Measurements from ENCODE around the gene SRMS. TPM values are rescaled to one million over a fixed set of nuclear protein-coding genes. Genes with fewer than 3 reads are reported as not detected.

Gene SRMS, protein sequence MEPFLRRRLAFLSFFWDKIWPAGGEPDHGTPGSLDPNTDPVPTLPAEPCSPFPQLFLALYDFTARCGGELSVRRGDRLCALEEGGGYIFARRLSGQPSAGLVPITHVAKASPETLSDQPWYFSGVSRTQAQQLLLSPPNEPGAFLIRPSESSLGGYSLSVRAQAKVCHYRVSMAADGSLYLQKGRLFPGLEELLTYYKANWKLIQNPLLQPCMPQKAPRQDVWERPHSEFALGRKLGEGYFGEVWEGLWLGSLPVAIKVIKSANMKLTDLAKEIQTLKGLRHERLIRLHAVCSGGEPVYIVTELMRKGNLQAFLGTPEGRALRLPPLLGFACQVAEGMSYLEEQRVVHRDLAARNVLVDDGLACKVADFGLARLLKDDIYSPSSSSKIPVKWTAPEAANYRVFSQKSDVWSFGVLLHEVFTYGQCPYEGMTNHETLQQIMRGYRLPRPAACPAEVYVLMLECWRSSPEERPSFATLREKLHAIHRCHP
- polyA plus RNA-seq (2013, experiment 1 of 2) = not detected
- not detected for polyA plus RNA-seq (2013, experiment 2 of 2)

- Histone ChIP-seq H2AK5ac (ENCODE audit: low read depth, low read length) (peak within 1 kb of the TSS; percentile 93), H3K27me3 (ENCODE audit: control insufficient read depth in 3 of 3, insufficient read depth in 3 of 3, low read depth in 1 of 3, low read length in 3 of 3) (peaks cover 0 to 52% (median 1%) of the 10 kb centered on the region in 3 experiments), H3K18ac (ENCODE audit: low read length) (peak within 1 kb of the TSS; percentile 85), H3K9me3 (replicated peaks in 1 of 2; ENCODE audit: control insufficient read depth in 2 of 2, insufficient read depth in 1 of 2, low read depth in 1 of 2, low read length in 2 of 2) (no peaks in the 10 kb centered on the region), H3K4me2 (ENCODE audit: insufficient read depth, low read length, poor library complexity, severe bottlenecking) (no peak within 1 kb of the TSS), H3K9ac (ENCODE audit: low read depth, low read length, poor library complexity) (peak within 1 kb of the TSS; percentile 84), H3K36me3 (replicated peaks in 1 of 2; ENCODE audit: control insufficient read depth in 2 of 2, insufficient read depth in 2 of 2, low read length in 2 of 2) (no peaks in the 10 kb centered on the region), H3K14ac (ENCODE audit: low read length) (peak within 1 kb of the TSS; percentile 95), H3K23ac (ENCODE audit: low read depth, low read length, poor library complexity) (peak within 1 kb of the TSS; percentile 52), H3K4me3 (ENCODE audit: low read length in 2 of 2) (no peak within 1 kb of the TSS), H4K8ac (ENCODE audit: low read depth, low read length) (peak within 1 kb of the TSS; percentile 17), H2BK120ac (ENCODE audit: low read depth, low read length) (peak within 1 kb of the TSS; percentile 72), H3K27ac (replicated peaks; ENCODE audit: low read length) (no peak within 1 kb of the TSS), H2BK5ac (ENCODE audit: low read length) (peak within 1 kb of the TSS; percentile 82), H3K4me1 (ENCODE audit: control insufficient read depth in 2 of 2, insufficient read depth in 1 of 2, low read depth in 1 of 2, low read length in 2 of 2) (peaks cover 0 to 5% of the 10 kb centered on the region in 2 donors), H3K79me1 (ENCODE audit: low read depth, low read length) (no peaks in the 10 kb centered on the region), H2BK12ac (ENCODE audit: low read length) (peak within 1 kb of the TSS; percentile 58), H3K4ac (ENCODE audit: low read length) (no peak within 1 kb of the TSS), H2AFZ (ENCODE audit: low read length) (no peak within 1 kb of the TSS), H4K91ac (ENCODE audit: low read depth, low read length, poor library complexity) (no peak within 1 kb of the TSS), H2BK15ac (ENCODE audit: low read length) (peak within 1 kb of the TSS; percentile 69)
- no CpG with 5 or more reads among the region's 35 CpGs for whole genome bisulfite sequencing, 2 donors (ENCODE audit: extremely low coverage in 2 of 2, insufficient read length in 2 of 2, insufficient replicate concordance in 1 of 2)
- no peak for DNase-seq (ENCODE audit: low spot score)
These were observed at the start of gene SRMS for GRCh38 chr20:63547725-63548480. Gene SRMS, minus strand, starts transcription at chr20:63547749. Its CDS starts 286 bp downstream, at chr20:63547463.

- no peak overlapping the region for H3K9ac ChIP-seq (ENCODE audit: low read depth, low read length, poor library complexity)
- no peak overlapping the region for H4K8ac ChIP-seq (ENCODE audit: low read depth, low read length)
- H3K27ac ChIP-seq (replicated peaks; ENCODE audit: low read length) = no peak overlapping the region
- no peaks in the 10 kb centered on the region for H3K4me1 ChIP-seq (ENCODE audit: control insufficient read depth in 2 of 2, insufficient read depth in 1 of 2, low read depth in 1 of 2, low read length in 2 of 2)
- no peaks in the 10 kb centered on the region for H3K27me3 ChIP-seq (ENCODE audit: control insufficient read depth in 3 of 3, insufficient read depth in 3 of 3, low read depth in 1 of 3, low read length in 3 of 3)
- no peak overlapping the region for H2AFZ ChIP-seq (ENCODE audit: low read length)
- H3K23ac ChIP-seq (ENCODE audit: low read depth, low read length, poor library complexity) = no peak overlapping the region
- DNase-seq (ENCODE audit: low spot score) = no peak
- H3K4ac ChIP-seq (ENCODE audit: low read length) = no peak overlapping the region
- H3K14ac ChIP-seq (ENCODE audit: low read length) = no peak overlapping the region
- H4K91ac ChIP-seq (ENCODE audit: low read depth, low read length, poor library complexity) = no peak overlapping the region
- H3K18ac ChIP-seq (ENCODE audit: low read length) = no peak overlapping the region
- no peak overlapping the region for H3K4me3 ChIP-seq (ENCODE audit: low read length in 2 of 2)
- H3K79me1 ChIP-seq (ENCODE audit: low read depth, low read length) = no peaks in the 10 kb centered on the region
- H3K4me2 ChIP-seq (ENCODE audit: insufficient read depth, low read length, poor library complexity, severe bottlenecking) = no peak overlapping the region
- H2BK12ac ChIP-seq (ENCODE audit: low read length) = no peak overlapping the region
- peak overlapping the region; percentile 53 for H2BK5ac ChIP-seq (ENCODE audit: low read length)
- no peak overlapping the region for H2BK120ac ChIP-seq (ENCODE audit: low read depth, low read length)
- no CpG with 5 or more reads among the region's 6 CpGs for WGBS, 2 donors (ENCODE audit: extremely low coverage in 2 of 2, insufficient read length in 2 of 2, insufficient replicate concordance in 1 of 2)
- H2BK15ac ChIP-seq (ENCODE audit: low read length) = no peak overlapping the region
- no peaks in the 10 kb centered on the region for H3K9me3 ChIP-seq (replicated peaks in 1 of 2; ENCODE audit: control insufficient read depth in 2 of 2, insufficient read depth in 1 of 2, low read depth in 1 of 2, low read length in 2 of 2)
- H3K36me3 ChIP-seq (replicated peaks in 1 of 2; ENCODE audit: control insufficient read depth in 2 of 2, insufficient read depth in 2 of 2, low read length in 2 of 2) = peaks cover 21 to 85% of the 10 kb centered on the region in 2 donors
- no peak overlapping the region for H2AK5ac ChIP-seq (ENCODE audit: low read depth, low read length)
These were observed 48.9 kb upstream of the SRMS start for GRCh38 chr20:63596423-63596822.

DNA sequence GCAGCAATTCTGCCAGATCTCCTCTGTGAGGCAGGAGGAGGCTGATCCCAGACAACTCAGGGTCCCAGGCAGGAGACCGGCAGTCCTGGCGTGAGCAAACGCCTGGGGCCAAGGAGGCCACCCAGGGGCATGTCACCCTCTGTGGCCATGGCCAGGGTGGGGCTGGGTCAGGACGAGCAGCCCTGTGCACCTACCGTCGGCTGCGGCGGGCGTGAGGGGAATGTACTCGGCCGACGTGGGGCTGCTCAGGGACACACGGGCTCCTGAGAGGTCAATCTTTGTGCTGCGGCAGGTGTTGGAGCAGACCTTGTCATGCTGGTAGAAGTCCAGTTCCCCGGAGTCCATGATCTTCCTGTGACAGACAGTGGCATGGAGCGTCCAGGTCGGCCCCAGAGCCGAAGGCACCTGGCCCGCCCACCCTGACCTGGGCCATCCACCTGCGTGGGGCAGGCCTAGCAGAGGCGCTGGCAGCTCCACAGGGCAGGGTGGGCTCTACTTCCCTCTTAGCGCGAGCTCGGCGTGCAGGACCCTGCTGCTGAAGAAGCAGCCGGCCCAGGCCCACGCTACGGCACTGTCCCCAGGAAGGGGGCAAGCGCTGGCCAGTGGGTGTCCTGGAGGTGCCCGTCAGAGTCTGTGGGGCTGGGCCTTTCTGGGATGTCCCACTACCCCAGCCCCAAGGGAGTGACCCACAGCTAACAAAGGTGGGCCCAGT, 48.0 kb upstream of the SRMS start:
- no peak overlapping the region for H4K8ac ChIP-seq (ENCODE audit: low read depth, low read length)
- H4K91ac ChIP-seq (ENCODE audit: low read depth, low read length, poor library complexity) = no peak overlapping the region
- no peak overlapping the region for H3K27ac ChIP-seq (replicated peaks; ENCODE audit: low read length)
- no peak overlapping the region for H2BK12ac ChIP-seq (ENCODE audit: low read length)
- no peak overlapping the region for H2BK15ac ChIP-seq (ENCODE audit: low read length)
- H2BK120ac ChIP-seq (ENCODE audit: low read depth, low read length) = no peak overlapping the region
- no peak overlapping the region for H2AK5ac ChIP-seq (ENCODE audit: low read depth, low read length)
- DNase-seq (ENCODE audit: low spot score) = no peak
- no peak overlapping the region for H3K18ac ChIP-seq (ENCODE audit: low read length)
- no peaks in the 10 kb centered on the region for H3K79me1 ChIP-seq (ENCODE audit: low read depth, low read length)
- peaks cover 21 to 85% of the 10 kb centered on the region in 2 donors for H3K36me3 ChIP-seq (replicated peaks in 1 of 2; ENCODE audit: control insufficient read depth in 2 of 2, insufficient read depth in 2 of 2, low read length in 2 of 2)
- H3K27me3 ChIP-seq (ENCODE audit: control insufficient read depth in 3 of 3, insufficient read depth in 3 of 3, low read depth in 1 of 3, low read length in 3 of 3) = no peaks in the 10 kb centered on the region
- H3K4ac ChIP-seq (ENCODE audit: low read length) = no peak overlapping the region
- H3K4me2 ChIP-seq (ENCODE audit: insufficient read depth, low read length, poor library complexity, severe bottlenecking) = no peak overlapping the region
- H3K23ac ChIP-seq (ENCODE audit: low read depth, low read length, poor library complexity) = no peak overlapping the region
- WGBS, 2 donors (ENCODE audit: extremely low coverage in 2 of 2, insufficient read length in 2 of 2, insufficient replicate concordance in 1 of 2) = no CpG with 5 or more reads among the region's 30 CpGs
- H2BK5ac ChIP-seq (ENCODE audit: low read length) = peak overlapping the region; percentile 53
- H2AFZ ChIP-seq (ENCODE audit: low read length) = no peak overlapping the region
- H3K4me3 ChIP-seq (ENCODE audit: low read length in 2 of 2) = no peak overlapping the region
- H3K4me1 ChIP-seq (ENCODE audit: control insufficient read depth in 2 of 2, insufficient read depth in 1 of 2, low read depth in 1 of 2, low read length in 2 of 2) = no peaks in the 10 kb centered on the region
- no peaks in the 10 kb centered on the region for H3K9me3 ChIP-seq (replicated peaks in 1 of 2; ENCODE audit: control insufficient read depth in 2 of 2, insufficient read depth in 1 of 2, low read depth in 1 of 2, low read length in 2 of 2)
- no peak overlapping the region for H3K9ac ChIP-seq (ENCODE audit: low read depth, low read length, poor library complexity)
- peak overlapping the region; percentile 21 for H3K14ac ChIP-seq (ENCODE audit: low read length)
